K562 (cell line): ENCODE measurements around the gene THAP2. TPM values are rescaled to one million over a fixed set of nuclear protein-coding genes. Genes with fewer than 3 reads are reported as not detected.
A peak's percentile ranks its signal among the peaks of the same experiment; 100 is the strongest.

Experiments used
- ARID4B ChIP-seq: sonication (generic); formaldehyde crosslinking; IDR thresholded peaks from 2 replicates; pipeline ENCODE4 v1.8.0; 2022; ENCODE audit warnings: mild to moderate bottlenecking, missing genetic modification reagents
- BRD9 ChIP-seq: fragments of 450-650 bp; IDR thresholded peaks from 2 replicates; pipeline ENCODE4 v1.6.1; 2018; ENCODE audit warnings: low read depth; ENCODE audit not compliant: partially characterized antibody
- CEBPZ ChIP-seq: fragments of 150-350 bp; IDR thresholded peaks from 2 replicates; pipeline ENCODE4 v1.6.1; 2014; ENCODE audit warnings: low read depth, mild to moderate bottlenecking, low read length, borderline replicate concordance
- CXXC5 ChIP-seq: fragments of 250-450 bp; sonication (Bioruptor Pico); IDR thresholded peaks from 2 replicates; pipeline ENCODE4 v1.8.0; 2022; ENCODE audit warnings: inconsistent platforms, mild to moderate bottlenecking, moderate library complexity
- ESRRA ChIP-seq: fragments of 450-650 bp; IDR thresholded peaks from 2 replicates; pipeline ENCODE4 v1.6.1; 2014; ENCODE audit warnings: low read depth, mild to moderate bottlenecking, moderate library complexity, borderline replicate concordance
- NFATC3 ChIP-seq: fragments of 450-650 bp; IDR thresholded peaks from 2 replicates; pipeline ENCODE4 v1.6.1; 2017; ENCODE audit warnings: mild to moderate bottlenecking
- PHB ChIP-seq: fragments of 250-450 bp; sonication (Bioruptor Pico); IDR thresholded peaks from 2 replicates; pipeline ENCODE4 v1.5.0; 2021
- SRSF3 ChIP-seq: fragments of 200-400 bp; formaldehyde crosslinking; IDR thresholded peaks from 2 replicates; pipeline ENCODE4 v1.6.1; 2016; ENCODE audit warnings: mild to moderate bottlenecking, low read length, moderate library complexity; ENCODE audit not compliant: insufficient read depth
- TFE3 ChIP-seq: fragments of 450-650 bp; formaldehyde crosslinking; IDR thresholded peaks from 2 replicates; pipeline ENCODE4 v1.4.0; 2020; ENCODE audit warnings: mild to moderate bottlenecking, mixed read lengths
- polyA plus RNA-seq, 8 experiments: library from polyadenylated mRNA; depleted of rRNA in 4 of 8; stranded (reverse) in 5 of 8; unstranded in 3 of 8; fragments of >200 nt; fragmentation: Nextera tagmentation in 2 of 8; fragmentation: Illumina TruSeq in 1 of 8; extraction: Ambion mirVana in 2 of 8; extraction: Trizol in 1 of 8; gene quantifications; 2 replicates each; pipeline versions ENCODE4 v1.2.1 to v1.2.3, GENCODE V29; 2011 to 2014; ENCODE audit warnings: inconsistent platforms in 1 of 8, missing spikeins in 1 of 8
- total RNA-seq, 7 experiments: library from RNA; depleted of rRNA in 6 of 7; stranded (reverse); fragments of >200 nt in 6 of 7; fragmentation: Illumina TruSeq in 2 of 7; extraction: Trizol in 2 of 7; gene quantifications; 2 replicates each; pipeline versions ENCODE4 v1.2.1 to v1.2.3, GENCODE V29; 2011 to 2021; ENCODE audit warnings: low replicate concordance in 1 of 7
- TF ChIP-seq, protein P1 (sequence below): fragments of 450-650 bp; IDR thresholded peaks from 2 replicates; pipeline ENCODE4 v1.6.1; 2016; ENCODE audit warnings: low read depth

Gene THAP2
- total and polyA plus RNA-seq, 9 of the 15 experiments (the other 6 are each of a cell fraction or from before 2014, with no cell fraction given): 1.8 to 18.9 (median 7.3) TPM

DNA sequence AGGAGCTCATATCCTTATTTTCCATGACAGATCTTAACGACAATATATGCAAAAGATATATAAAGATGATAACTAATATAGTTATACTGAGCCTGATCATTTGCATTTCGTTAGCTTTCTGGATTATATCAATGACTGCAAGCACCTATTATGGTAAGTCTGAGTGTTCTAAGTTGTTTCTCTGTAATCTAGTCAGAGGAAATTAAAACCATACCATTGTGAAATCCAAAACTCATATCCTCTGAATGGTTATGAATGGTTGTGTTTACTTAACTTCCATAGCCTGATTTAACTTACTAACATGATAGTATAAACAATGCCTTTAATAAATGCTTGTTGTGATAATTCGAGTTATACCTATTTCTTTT lies 22.5 kb downstream of the THAP2 start (continued):
- TF ChIP-seq CEBPZ: no peak
- no peak for TF ChIP-seq ESRRA
- TF ChIP-seq, protein P1, sequence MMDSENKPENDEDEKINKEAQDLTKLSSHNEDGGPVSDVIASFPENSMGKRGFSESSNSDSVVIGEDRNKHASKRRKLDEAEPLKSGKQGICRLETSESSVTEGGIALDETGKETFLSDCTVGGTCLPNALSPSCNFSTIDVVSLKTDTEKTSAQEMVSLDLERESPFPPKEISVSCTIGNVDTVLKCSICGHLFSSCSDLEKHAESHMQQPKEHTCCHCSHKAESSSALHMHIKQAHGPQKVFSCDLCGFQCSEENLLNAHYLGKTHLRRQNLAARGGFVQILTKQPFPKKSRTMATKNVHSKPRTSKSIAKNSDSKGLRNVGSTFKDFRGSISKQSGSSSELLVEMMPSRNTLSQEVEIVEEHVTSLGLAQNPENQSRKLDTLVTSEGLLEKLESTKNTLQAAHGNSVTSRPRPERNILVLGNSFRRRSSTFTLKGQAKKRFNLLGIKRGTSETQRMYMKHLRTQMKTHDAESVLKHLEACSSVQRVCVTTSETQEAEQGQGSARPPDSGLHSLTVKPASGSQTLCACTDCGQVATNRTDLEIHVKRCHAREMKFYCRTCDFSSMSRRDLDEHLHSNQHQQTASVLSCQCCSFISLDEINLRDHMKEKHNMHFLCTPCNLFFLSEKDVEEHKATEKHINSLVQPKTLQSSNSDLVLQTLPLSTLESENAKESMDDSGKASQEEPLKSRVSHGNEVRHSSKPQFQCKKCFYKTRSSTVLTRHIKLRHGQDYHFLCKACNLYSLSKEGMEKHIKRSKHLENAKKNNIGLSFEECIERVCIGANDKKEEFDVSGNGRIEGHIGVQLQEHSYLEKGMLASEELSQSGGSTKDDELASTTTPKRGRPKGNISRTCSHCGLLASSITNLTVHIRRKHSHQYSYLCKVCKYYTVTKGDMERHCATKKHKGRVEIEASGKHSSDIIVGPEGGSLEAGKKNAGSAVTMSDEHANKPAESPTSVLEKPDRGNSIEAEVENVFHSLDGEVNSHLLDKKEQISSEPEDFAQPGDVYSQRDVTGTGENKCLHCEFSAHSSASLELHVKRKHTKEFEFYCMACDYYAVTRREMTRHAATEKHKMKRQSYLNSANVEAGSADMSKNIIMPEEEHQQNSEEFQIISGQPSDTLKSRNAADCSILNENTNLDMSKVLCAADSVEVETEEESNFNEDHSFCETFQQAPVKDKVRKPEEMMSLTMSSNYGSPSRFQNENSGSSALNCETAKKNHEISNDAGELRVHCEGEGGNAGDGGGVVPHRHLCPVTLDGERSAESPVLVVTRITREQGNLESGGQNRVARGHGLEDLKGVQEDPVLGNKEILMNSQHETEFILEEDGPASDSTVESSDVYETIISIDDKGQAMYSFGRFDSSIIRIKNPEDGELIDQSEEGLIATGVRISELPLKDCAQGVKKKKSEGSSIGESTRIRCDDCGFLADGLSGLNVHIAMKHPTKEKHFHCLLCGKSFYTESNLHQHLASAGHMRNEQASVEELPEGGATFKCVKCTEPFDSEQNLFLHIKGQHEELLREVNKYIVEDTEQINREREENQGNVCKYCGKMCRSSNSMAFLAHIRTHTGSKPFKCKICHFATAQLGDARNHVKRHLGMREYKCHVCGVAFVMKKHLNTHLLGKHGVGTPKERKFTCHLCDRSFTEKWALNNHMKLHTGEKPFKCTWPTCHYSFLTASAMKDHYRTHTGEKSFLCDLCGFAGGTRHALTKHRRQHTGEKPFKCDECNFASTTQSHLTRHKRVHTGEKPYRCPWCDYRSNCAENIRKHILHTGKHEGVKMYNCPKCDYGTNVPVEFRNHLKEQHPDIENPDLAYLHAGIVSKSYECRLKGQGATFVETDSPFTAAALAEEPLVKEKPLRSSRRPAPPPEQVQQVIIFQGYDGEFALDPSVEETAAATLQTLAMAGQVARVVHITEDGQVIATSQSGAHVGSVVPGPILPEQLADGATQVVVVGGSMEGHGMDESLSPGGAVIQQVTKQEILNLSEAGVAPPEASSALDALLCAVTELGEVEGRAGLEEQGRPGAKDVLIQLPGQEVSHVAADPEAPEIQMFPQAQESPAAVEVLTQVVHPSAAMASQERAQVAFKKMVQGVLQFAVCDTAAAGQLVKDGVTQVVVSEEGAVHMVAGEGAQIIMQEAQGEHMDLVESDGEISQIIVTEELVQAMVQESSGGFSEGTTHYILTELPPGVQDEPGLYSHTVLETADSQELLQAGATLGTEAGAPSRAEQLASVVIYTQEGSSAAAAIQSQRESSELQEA: no peak
- no peak for TF ChIP-seq SRSF3
- no peak for TF ChIP-seq TFE3
- no peak for TF ChIP-seq CXXC5 (CRISPR knock-in tag)
- TF ChIP-seq PHB (CRISPR knock-in tag): no peak
- peak; percentile 31 for TF ChIP-seq BRD9
- TF ChIP-seq NFATC3: peak; percentile 67; the same call in 1 of the 2 replicates
- TF ChIP-seq ARID4B: no peak
